Panc1 (cell line): ENCODE data around the gene NT5DC1. TPM values are rescaled to one million over a fixed set of nuclear protein-coding genes. Genes with fewer than 3 reads are reported as not detected.

Experiments
- ATAC-seq: fragments of 200-7000 bp; cut with Tn5 transposase; 2 replicates; pipeline ENCODE4 v1.9.1; 2020; ENCODE audit warnings: mild to moderate bottlenecking, moderate library complexity
- BruUV-seq: library from RNA; stranded (reverse); fragments of 400-500 nt; replicated peaks from 2 replicates; lab custom pipeline; 2021; lab: Mats Ljungman, UMichigan
- CTCF ChIA-PET: fragments of 300-600 bp; sonication (Branson Sonifier 250); formaldehyde crosslinking; loops from one replicate; lab custom pipeline; 2022; ENCODE audit warnings: antibody characterized with exemption; lab: Charles Lee
- POLR2A ChIA-PET: fragments of 300-600 bp; sonication (Branson Sonifier 250); formaldehyde crosslinking; loops from one replicate; lab custom pipeline; 2022; ENCODE audit warnings: antibody characterized with exemption; lab: Charles Lee
- DNase-seq: peaks from one replicate; pipeline ENCODE4 v3.0.0-alpha.2; 2010; ENCODE audit warnings: low read depth, low spot score
- H3K27ac ChIP-seq: 2 replicates; pipeline ENCODE4 v1.5.1; 2011; ENCODE audit warnings: mild to moderate bottlenecking, low read length, inconsistent platforms
- H3K27me3 ChIP-seq: fragments of 200-500 bp; sonication (Bioruptor generic); 2 replicates; pipeline ENCODE4 v1.6.0; 2014; ENCODE audit warnings: low read length, inconsistent platforms; ENCODE audit not compliant: control insufficient read depth, insufficient read depth
- H3K36me3 ChIP-seq: fragments of 200-500 bp; sonication (Bioruptor generic); 2 replicates; pipeline ENCODE4 v1.5.1; 2014; ENCODE audit warnings: inconsistent platforms, mild to moderate bottlenecking, low read length, moderate library complexity; ENCODE audit not compliant: control insufficient read depth, insufficient read depth
- H3K4me1 ChIP-seq: 2 replicates; pipeline ENCODE4 v1.5.1; 2011; ENCODE audit warnings: inconsistent platforms, mild to moderate bottlenecking, low read length, moderate library complexity; ENCODE audit not compliant: control insufficient read depth, insufficient read depth
- H3K4me3 ChIP-seq, 2 experiments: 2 replicates each; pipeline ENCODE4 v1.5.1; 2011 to 2012; ENCODE audit warnings: low read depth in 2 of 2, low read length in 2 of 2, mild to moderate bottlenecking in 2 of 2, inconsistent platforms in 1 of 2, moderate library complexity in 1 of 2
- H3K9me3 ChIP-seq: fragments of 200-500 bp; sonication (Bioruptor generic); 2 replicates; pipeline ENCODE4 v1.5.1; 2014; ENCODE audit warnings: low read depth, mild to moderate bottlenecking, inconsistent platforms, low read length, moderate library complexity; ENCODE audit not compliant: control insufficient read depth, insufficient read depth
- POLR2AphosphoS5 ChIP-seq: IDR thresholded peaks from 2 replicates; pipeline ENCODE4 v1.6.1; 2012; ENCODE audit warnings: mild to moderate bottlenecking, low read depth, low read length, moderate library complexity
- SIN3A ChIP-seq: IDR thresholded peaks from 2 replicates; pipeline ENCODE4 v1.6.1; 2012; ENCODE audit warnings: low read depth, mild to moderate bottlenecking, low read length, moderate library complexity, borderline replicate concordance; ENCODE audit not compliant: insufficient read depth
- TCF7L2 ChIP-seq: IDR thresholded peaks from 2 replicates; pipeline ENCODE4 v1.6.1; 2011; ENCODE audit warnings: mild to moderate bottlenecking, low read depth, low read length, inconsistent platforms
- in situ Hi-C: cut with HindIII; loops from 2 replicates; pipeline ENCODE4 v1.10.0; 2016; ENCODE audit warnings: low sequenced_read_pairs, low pct_unique_long_range_greater_than_20kb
- intact Hi-C: fragments of 100-400 bp; cut with micrococcal nuclease; formaldehyde crosslinking; loops from one replicate; pipeline ENCODE4 v1.10.0; 2022; ENCODE audit not compliant: unreplicated experiment
- total RNA-seq: library from RNA; stranded (reverse); gene quantifications from one replicate; pipeline ENCODE4 v1.2.1, GENCODE V29; 2021; ENCODE audit not compliant: unreplicated experiment
- TF ChIP-seq, protein P1 (sequence below), 2 experiments: IDR thresholded peaks; 2 replicates each; pipeline ENCODE4 v1.6.1; 2011 to 2012; ENCODE audit warnings: low read depth in 2 of 2, control low read depth in 1 of 2, low read length in 1 of 2, mild to moderate bottlenecking in 1 of 2, moderate library complexity in 1 of 2; ENCODE audit not compliant: insufficient read depth in 1 of 2
- TF ChIP-seq, protein P2 (sequence below): fragments of 450-650 bp; IDR thresholded peaks from 2 replicates; pipeline ENCODE4 v1.5.1; 2017; ENCODE audit warnings: mild to moderate bottlenecking

The NT5DC1 gene
- total RNA-seq, 1 experiment from 2014 or later: 79.1 TPM

DNA sequence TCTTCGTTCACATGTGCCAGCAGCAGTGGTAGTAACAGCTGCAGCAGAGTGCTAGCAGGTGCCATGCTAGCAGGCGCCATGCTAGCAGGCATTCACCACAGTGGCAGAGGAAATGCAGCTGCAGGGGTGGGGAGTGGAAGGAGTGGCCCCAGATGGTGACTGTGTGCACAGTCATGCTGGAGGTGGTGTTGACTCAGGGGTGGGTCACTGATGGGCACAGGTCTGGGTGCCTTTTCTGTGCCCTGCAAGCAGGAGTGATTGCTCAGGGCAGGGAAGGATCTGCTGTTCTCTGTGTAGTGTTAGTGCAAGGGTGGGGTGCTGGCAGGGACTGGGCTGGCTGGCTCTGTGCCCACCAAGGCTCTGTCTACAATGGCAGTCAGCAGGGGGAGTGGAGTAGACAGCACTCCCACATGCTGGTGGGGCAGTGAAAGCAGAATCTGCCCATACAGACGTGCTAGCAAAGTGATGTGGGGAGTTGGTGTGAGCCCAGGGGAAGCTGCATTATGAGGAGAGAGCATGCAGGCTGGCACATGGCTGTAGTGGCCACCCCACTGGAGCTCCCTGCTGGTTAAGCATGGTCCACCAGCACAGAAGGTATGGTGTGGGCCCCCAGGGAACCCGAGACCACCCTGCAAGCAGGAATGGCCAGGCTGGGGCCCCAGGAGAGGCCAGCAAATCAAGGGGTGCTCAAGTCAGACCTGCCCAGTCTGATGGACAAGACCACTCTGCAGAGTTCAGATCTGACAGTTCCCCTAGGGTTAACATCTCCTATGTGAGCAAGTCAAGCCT lies 164.6 kb downstream of the NT5DC1 start:
- DNase-seq (no peak), ATAC-seq (peak; percentile 30; the same call in 1 of the 2 replicates)
- ChIA-PET CTCF (no interaction called here), POLR2A (no interaction called here)
- no peaks in the 10 kb centered on the region for H3K9me3 ChIP-seq
- intact Hi-C loops: no loop called here
- in situ Hi-C loops: no loop called here
- no peaks in the 10 kb centered on the region for H3K27me3 ChIP-seq
- H3K4me1 ChIP-seq: no peaks in the 10 kb centered on the region
- BruUV-seq: no TSS peak
- no peaks in the 10 kb centered on the region for H3K36me3 ChIP-seq
- H3K4me3 ChIP-seq: no peak overlapping the region
- TF ChIP-seq, protein P1, sequence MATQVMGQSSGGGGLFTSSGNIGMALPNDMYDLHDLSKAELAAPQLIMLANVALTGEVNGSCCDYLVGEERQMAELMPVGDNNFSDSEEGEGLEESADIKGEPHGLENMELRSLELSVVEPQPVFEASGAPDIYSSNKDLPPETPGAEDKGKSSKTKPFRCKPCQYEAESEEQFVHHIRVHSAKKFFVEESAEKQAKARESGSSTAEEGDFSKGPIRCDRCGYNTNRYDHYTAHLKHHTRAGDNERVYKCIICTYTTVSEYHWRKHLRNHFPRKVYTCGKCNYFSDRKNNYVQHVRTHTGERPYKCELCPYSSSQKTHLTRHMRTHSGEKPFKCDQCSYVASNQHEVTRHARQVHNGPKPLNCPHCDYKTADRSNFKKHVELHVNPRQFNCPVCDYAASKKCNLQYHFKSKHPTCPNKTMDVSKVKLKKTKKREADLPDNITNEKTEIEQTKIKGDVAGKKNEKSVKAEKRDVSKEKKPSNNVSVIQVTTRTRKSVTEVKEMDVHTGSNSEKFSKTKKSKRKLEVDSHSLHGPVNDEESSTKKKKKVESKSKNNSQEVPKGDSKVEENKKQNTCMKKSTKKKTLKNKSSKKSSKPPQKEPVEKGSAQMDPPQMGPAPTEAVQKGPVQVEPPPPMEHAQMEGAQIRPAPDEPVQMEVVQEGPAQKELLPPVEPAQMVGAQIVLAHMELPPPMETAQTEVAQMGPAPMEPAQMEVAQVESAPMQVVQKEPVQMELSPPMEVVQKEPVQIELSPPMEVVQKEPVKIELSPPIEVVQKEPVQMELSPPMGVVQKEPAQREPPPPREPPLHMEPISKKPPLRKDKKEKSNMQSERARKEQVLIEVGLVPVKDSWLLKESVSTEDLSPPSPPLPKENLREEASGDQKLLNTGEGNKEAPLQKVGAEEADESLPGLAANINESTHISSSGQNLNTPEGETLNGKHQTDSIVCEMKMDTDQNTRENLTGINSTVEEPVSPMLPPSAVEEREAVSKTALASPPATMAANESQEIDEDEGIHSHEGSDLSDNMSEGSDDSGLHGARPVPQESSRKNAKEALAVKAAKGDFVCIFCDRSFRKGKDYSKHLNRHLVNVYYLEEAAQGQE (IDR thresholded peaks at IDR 0.05; ENCODE audit: insufficient read depth in 1 of 2, low read depth in 2 of 2, low read length in 1 of 2): no peak
- TF ChIP-seq SIN3A: no peak
- TF ChIP-seq, protein P2, sequence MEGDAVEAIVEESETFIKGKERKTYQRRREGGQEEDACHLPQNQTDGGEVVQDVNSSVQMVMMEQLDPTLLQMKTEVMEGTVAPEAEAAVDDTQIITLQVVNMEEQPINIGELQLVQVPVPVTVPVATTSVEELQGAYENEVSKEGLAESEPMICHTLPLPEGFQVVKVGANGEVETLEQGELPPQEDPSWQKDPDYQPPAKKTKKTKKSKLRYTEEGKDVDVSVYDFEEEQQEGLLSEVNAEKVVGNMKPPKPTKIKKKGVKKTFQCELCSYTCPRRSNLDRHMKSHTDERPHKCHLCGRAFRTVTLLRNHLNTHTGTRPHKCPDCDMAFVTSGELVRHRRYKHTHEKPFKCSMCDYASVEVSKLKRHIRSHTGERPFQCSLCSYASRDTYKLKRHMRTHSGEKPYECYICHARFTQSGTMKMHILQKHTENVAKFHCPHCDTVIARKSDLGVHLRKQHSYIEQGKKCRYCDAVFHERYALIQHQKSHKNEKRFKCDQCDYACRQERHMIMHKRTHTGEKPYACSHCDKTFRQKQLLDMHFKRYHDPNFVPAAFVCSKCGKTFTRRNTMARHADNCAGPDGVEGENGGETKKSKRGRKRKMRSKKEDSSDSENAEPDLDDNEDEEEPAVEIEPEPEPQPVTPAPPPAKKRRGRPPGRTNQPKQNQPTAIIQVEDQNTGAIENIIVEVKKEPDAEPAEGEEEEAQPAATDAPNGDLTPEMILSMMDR: no peak
- no peak for TF ChIP-seq TCF7L2
- no peak for TF ChIP-seq POLR2AphosphoS5
- H3K27ac ChIP-seq: no peak overlapping the region

DNA sequence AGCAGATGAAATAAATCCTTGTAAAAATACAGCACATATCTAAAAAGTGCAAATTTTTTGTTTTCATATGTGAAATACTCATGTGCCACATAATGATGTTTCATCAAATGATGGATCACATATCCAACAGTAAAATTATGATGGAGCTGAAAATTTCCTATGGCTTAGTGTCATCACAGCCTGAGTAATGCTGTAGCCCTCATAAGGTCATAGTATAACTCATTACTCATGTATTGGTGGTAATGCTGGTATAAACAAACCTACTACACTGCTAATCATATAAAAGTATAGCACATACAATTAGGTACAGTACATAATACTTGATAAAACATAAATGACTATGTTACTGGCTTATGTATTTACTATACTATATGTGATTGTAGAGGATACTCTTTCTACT lies 166.2 kb downstream of the NT5DC1 start:
- Histone ChIP-seq H3K27ac (no peak overlapping the region), H3K4me3 (no peak overlapping the region), H3K36me3 (no peaks in the 10 kb centered on the region), H3K4me1 (no peaks in the 10 kb centered on the region), H3K9me3 (no peaks in the 10 kb centered on the region), H3K27me3 (no peaks in the 10 kb centered on the region)
- DNase-seq (no peak), ATAC-seq (no peak)
- intact Hi-C loops: no loop called here
- in situ Hi-C loops: no loop called here
- POLR2A ChIA-PET: interaction anchor here (1.5 kb wide), 1 partner anchor 13 kb away, joined by 3 read pairs; the partner anchor contains the start of gene TSPYL1
- TF ChIP-seq TCF7L2 (no peak), POLR2AphosphoS5 (no peak), SIN3A (no peak)
- TF ChIP-seq, protein P1 (IDR thresholded peaks at IDR 0.05; ENCODE audit: insufficient read depth in 1 of 2, low read depth in 2 of 2, low read length in 1 of 2): no peak
- TF ChIP-seq, protein P2: no peak
- BruUV-seq: no TSS peak
- CTCF ChIA-PET: no interaction called here
